ENCODE results near the gene SFTPD.

DNA sequence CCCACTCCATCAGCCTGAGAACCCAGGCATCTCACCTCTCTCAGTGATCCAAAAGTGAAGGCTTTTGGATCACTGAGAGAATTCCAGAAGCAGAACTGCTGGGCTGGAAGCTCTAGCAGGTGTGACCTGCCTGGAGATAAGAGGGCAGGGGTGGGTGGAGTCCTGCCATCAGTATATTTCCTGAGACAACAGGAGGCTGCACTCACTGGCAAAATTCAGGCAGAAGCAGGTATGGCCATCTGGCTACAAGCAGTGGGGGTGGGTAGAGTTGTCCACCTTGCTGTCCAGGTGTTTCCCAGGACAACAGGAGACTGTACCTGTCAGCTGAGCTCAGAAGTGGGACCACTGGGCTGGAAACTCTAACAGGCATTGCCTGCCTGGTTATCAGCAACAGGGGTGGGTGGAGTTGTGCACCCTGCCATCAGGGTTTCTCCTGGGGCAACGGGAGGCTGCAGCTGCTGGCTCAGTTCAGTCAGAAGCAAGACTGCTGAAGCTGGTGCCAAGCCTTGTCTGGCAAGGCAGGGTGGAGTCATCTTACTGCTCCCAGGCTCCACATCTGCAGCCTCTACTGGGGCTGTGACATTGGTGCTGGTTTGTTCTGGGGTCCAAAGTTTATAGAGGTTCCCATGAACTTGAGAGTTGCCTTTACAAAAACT, 47.2 kb upstream of the SFTPD start:
- TF ChIP-seq, protein P1, sequence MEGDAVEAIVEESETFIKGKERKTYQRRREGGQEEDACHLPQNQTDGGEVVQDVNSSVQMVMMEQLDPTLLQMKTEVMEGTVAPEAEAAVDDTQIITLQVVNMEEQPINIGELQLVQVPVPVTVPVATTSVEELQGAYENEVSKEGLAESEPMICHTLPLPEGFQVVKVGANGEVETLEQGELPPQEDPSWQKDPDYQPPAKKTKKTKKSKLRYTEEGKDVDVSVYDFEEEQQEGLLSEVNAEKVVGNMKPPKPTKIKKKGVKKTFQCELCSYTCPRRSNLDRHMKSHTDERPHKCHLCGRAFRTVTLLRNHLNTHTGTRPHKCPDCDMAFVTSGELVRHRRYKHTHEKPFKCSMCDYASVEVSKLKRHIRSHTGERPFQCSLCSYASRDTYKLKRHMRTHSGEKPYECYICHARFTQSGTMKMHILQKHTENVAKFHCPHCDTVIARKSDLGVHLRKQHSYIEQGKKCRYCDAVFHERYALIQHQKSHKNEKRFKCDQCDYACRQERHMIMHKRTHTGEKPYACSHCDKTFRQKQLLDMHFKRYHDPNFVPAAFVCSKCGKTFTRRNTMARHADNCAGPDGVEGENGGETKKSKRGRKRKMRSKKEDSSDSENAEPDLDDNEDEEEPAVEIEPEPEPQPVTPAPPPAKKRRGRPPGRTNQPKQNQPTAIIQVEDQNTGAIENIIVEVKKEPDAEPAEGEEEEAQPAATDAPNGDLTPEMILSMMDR (IDR thresholded peaks at IDR 0.05; ENCODE audit: insufficient read depth, low read length): no peak
- TF ChIP-seq POLR2AphosphoS5 (IDR thresholded peaks at IDR 0.05; ENCODE audit: low read depth): no peak

All from HL-60 (cell line).